GM13977 (cell line): ENCODE results near the gene WDR93.

ENCODE experiments used
- DNase-seq: peaks from one replicate; pipeline ENCODE4 v3.0.0; 2012; ENCODE audit warnings: low spot score
- CTCF ChIP-seq: IDR thresholded peaks from 2 replicates; pipeline ENCODE4 v1.5.1; 2012; ENCODE audit warnings: mild to moderate bottlenecking, control low read depth; ENCODE audit not compliant: insufficient read depth; ENCODE audit errors: extremely low read depth, missing control alignments
- in situ Hi-C: fragments of 300-500 bp; cut with MboI; formaldehyde crosslinking; loops from one replicate; pipeline ENCODE4 v1.12.0; 2022; ENCODE audit warnings: low sequenced_read_pairs, low pct_unique_long_range_greater_than_20kb, mixed read lengths, inconsistent platforms; ENCODE audit not compliant: unreplicated experiment

WDR93 gene

GRCh38 chr15:89667706-89667960, 23.0 kb upstream of the WDR93 start:
- no peak for DNase-seq
- no peak for TF ChIP-seq CTCF
- in situ Hi-C loops = no loop called here

GRCh38 chr15:89668171-89668570, 22.4 kb upstream of the WDR93 start:
- in situ Hi-C loops = no loop called here
- no peak for TF ChIP-seq CTCF
- DNase-seq = no peak

- no peak for DNase-seq
- in situ Hi-C loops = no loop called here
- TF ChIP-seq CTCF = no peak
These were observed 21.2 kb upstream of the WDR93 start for GRCh38 chr15:89669309-89669865.

- DNase-seq = no peak
- in situ Hi-C loops = no loop called here
- TF ChIP-seq CTCF = no peak
These were observed 20.7 kb upstream of the WDR93 start for GRCh38 chr15:89669941-89670340.

- TF ChIP-seq CTCF = no peak
- no peak for DNase-seq
- in situ Hi-C loops = no loop called here
These were observed 19.5 kb upstream of the WDR93 start for GRCh38 chr15:89670971-89671560.

- DNase-seq = no peak
- in situ Hi-C loops = no loop called here
- no peak for TF ChIP-seq CTCF
These were observed 18.9 kb upstream of the WDR93 start for GRCh38 chr15:89671687-89672086.
